Osteocyte (in vitro differentiated cells): ENCODE measurements around the gene CORO2B. TPM values are rescaled to one million over a fixed set of nuclear protein-coding genes. Genes with fewer than 3 reads are reported as not detected.
A peak's percentile ranks its signal among the peaks of the same experiment; 100 is the strongest.

Experiments used
- DNase-seq: peaks from one replicate; pipeline ENCODE4 v3.0.0; 2021; ENCODE audit warnings: mixed read lengths; ENCODE audit not compliant: unreplicated experiment; ENCODE audit errors: extremely low spot score
- H3K27ac Mint-ChIP-seq: one replicate; pipeline ENCODE4 v1.8.0; 2021; ENCODE audit warnings: mild to moderate bottlenecking, mixed read lengths; ENCODE audit not compliant: unreplicated experiment
- H3K27me3 Mint-ChIP-seq: one replicate; pipeline ENCODE4 v1.8.0; 2021; ENCODE audit warnings: mixed read lengths; ENCODE audit not compliant: unreplicated experiment
- H3K36me3 Mint-ChIP-seq: one replicate; pipeline ENCODE4 v1.8.0; 2021; ENCODE audit warnings: mixed read lengths; ENCODE audit not compliant: unreplicated experiment
- H3K4me1 Mint-ChIP-seq: one replicate; pipeline ENCODE4 v1.8.0; 2021; ENCODE audit warnings: mixed read lengths; ENCODE audit not compliant: unreplicated experiment
- H3K4me3 Mint-ChIP-seq: one replicate; pipeline ENCODE4 v1.8.0; 2021; ENCODE audit warnings: mild to moderate bottlenecking, moderate library complexity, mixed read lengths; ENCODE audit not compliant: unreplicated experiment
- H3K9me3 Mint-ChIP-seq: one replicate; pipeline ENCODE4 v1.8.0; 2021; ENCODE audit warnings: mixed read lengths; ENCODE audit not compliant: unreplicated experiment
- total RNA-seq: library from RNA; stranded (reverse); gene quantifications from 2 replicates; pipeline ENCODE4 v1.2.1, GENCODE V29; 2021
- TF ChIP-seq, protein P1 (sequence below): fragments of 200-600 bp; sonication (generic); IDR thresholded peaks from 2 replicates; pipeline ENCODE4 v1.5.0; 2021; ENCODE audit warnings: antibody characterized with exemption, mild to moderate bottlenecking, moderate library complexity

Gene CORO2B
- total RNA-seq, 1 donor from 2014 or later: 22.6 TPM

- Mint-ChIP-seq H3K36me3 (peaks cover 2% of the 10 kb centered on the region), H3K27ac (no peak overlapping the region), H3K27me3 (no peaks in the 10 kb centered on the region), H3K4me3 (no peak overlapping the region), H3K9me3 (no peaks in the 10 kb centered on the region), H3K4me1 (peaks cover 8% of the 10 kb centered on the region)
- DNase-seq: no peak
- TF ChIP-seq, protein P1, sequence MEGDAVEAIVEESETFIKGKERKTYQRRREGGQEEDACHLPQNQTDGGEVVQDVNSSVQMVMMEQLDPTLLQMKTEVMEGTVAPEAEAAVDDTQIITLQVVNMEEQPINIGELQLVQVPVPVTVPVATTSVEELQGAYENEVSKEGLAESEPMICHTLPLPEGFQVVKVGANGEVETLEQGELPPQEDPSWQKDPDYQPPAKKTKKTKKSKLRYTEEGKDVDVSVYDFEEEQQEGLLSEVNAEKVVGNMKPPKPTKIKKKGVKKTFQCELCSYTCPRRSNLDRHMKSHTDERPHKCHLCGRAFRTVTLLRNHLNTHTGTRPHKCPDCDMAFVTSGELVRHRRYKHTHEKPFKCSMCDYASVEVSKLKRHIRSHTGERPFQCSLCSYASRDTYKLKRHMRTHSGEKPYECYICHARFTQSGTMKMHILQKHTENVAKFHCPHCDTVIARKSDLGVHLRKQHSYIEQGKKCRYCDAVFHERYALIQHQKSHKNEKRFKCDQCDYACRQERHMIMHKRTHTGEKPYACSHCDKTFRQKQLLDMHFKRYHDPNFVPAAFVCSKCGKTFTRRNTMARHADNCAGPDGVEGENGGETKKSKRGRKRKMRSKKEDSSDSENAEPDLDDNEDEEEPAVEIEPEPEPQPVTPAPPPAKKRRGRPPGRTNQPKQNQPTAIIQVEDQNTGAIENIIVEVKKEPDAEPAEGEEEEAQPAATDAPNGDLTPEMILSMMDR: no peak
These were observed 90.3 kb downstream of the CORO2B start for GRCh38 chr15:68668926-68669600.

DNA sequence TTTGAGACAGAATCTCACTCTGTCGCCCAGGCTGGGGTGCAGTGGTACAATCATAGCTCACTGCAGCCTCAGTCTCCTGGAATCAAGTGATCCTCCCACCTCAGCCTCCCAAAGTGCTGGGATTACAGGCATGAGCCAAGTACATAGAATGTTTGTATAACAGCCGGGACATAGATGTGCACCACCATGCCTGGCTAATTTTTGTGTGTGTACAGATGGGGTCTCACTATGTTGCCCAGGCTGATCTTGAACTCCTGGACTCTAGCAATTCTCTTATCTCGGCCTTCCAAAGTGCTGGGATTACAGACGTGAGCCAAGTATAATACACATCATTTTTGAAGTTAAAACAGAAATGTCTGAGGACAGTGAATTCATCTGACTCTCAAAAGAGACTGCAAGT lies 93.5 kb downstream of the CORO2B start:
- TF ChIP-seq, protein P1: no peak
- H3K9me3 Mint-ChIP-seq: no peaks in the 10 kb centered on the region
- no peak overlapping the region for H3K4me3 Mint-ChIP-seq
- peaks cover 2% of the 10 kb centered on the region for H3K36me3 Mint-ChIP-seq
- H3K27me3 Mint-ChIP-seq: no peaks in the 10 kb centered on the region
- peaks cover 21% of the 10 kb centered on the region for H3K4me1 Mint-ChIP-seq
- DNase-seq: no peak
- no peak overlapping the region for H3K27ac Mint-ChIP-seq

DNA sequence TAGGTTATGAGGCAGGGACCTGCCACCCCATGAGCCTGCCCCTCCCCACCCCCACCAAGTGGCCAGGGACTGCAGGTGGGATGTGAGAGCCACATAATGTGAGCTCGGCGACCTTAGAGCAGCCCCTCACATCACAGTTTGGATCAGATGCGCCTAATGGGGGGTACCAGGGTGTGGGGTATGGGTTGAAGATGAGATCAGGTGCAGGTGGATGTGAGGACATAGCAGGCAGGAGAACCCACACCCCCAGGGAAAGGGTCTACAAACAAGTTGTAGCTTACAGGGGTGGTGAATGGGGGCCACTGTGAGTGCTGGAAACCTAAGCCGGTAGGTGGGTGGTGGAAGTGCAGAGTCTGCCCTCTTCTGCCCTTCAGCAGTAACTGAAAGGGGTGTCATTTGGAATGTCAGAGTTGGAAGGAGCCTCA lies 94.0 kb downstream of the CORO2B start:
- no peak overlapping the region for H3K27ac Mint-ChIP-seq
- no peak overlapping the region for H3K4me3 Mint-ChIP-seq
- peaks cover 3% of the 10 kb centered on the region for H3K36me3 Mint-ChIP-seq
- TF ChIP-seq, protein P1: peak; percentile 43
- H3K27me3 Mint-ChIP-seq: no peaks in the 10 kb centered on the region
- no peak for DNase-seq
- no peaks in the 10 kb centered on the region for H3K9me3 Mint-ChIP-seq
- peaks cover 21% of the 10 kb centered on the region for H3K4me1 Mint-ChIP-seq

- Mint-ChIP-seq H3K27ac (peak overlapping the region; percentile 53), H3K27me3 (no peaks in the 10 kb centered on the region), H3K9me3 (no peaks in the 10 kb centered on the region), H3K4me1 (peaks cover 20% of the 10 kb centered on the region), H3K4me3 (no peak overlapping the region), H3K36me3 (peaks cover 3% of the 10 kb centered on the region)
- DNase-seq: no peak
- TF ChIP-seq, protein P1: no peak
These were observed 96.2 kb downstream of the CORO2B start for GRCh38 chr15:68674975-68675374.

DNA sequence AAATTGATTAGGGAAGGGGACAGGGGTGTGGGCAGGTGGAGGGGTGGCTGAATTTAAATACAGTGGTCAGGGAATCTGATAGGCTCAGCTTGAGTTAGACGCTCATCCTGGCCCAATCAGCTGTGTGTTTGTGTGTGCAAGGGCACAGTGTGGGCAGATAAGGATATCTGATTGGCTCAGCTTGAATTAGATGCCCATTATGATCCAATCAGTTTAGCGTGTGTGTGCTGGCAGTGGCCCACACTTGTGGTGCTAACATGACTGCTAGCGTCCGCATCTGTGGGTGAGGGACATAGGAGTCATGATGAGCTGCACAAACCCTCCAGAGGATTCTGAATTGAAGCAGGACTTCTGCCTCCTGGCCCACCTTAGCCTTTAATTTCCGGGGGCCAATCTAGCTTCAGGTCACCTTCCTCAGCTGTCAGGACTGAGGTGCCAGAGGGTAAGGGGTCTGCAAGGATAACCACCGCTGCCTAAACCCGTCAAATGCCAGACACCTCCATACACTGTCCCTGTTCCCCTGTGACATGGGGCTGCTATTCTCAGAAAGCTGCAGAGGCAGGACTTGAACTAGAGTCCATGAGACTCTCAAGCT lies 97.3 kb downstream of the CORO2B start:
- Mint-ChIP-seq H3K36me3 (peaks cover 3% of the 10 kb centered on the region), H3K27me3 (no peaks in the 10 kb centered on the region), H3K9me3 (no peaks in the 10 kb centered on the region), H3K4me1 (peaks cover 20% of the 10 kb centered on the region), H3K27ac (no peak overlapping the region), H3K4me3 (no peak overlapping the region)
- TF ChIP-seq, protein P1: no peak
- DNase-seq: no peak
